ENCODE results near the gene HDAC4. TPM values are rescaled to one million over a fixed set of nuclear protein-coding genes. Genes with fewer than 3 reads are reported as not detected.

Gene HDAC4
- total and polyA plus RNA-seq, 2 of the 8 experiments (the other 6 are each of a cell fraction or from before 2014, with no cell fraction given): 15.4 to 31.5 TPM

DNA sequence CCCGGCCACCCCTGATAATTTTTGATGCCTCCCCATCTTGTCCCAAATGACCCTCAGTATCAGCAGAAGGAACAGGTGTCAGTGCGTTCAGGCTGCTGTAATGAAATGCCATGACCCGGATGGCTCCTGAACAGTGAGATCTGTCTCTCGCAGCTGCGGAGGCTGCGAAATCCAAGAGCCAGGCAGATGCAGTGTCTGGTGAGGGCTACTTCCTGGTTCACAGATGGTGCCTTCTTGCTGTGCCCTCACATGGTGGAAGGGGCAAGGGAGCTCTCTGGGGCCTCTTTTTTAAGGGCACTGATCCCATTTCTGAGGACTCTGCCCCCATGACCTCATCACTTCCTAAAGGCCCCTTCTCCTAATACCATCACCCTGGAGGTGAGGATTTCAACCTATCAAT, 400.7 kb downstream of the HDAC4 start:
- no peaks in the 10 kb centered on the region for H3K36me3 ChIP-seq (ENCODE audit: control insufficient read depth in 2 of 4, insufficient read depth in 4 of 4, low read length in 3 of 4)
- no peaks in the 10 kb centered on the region for H3K79me2 ChIP-seq (ENCODE audit: control insufficient read depth in 1 of 2, insufficient read depth in 2 of 2, low read length in 2 of 2)
- H3K18ac ChIP-seq (ENCODE audit: extremely low read depth, low read length): no peak overlapping the region
- no peak overlapping the region for H2BK15ac ChIP-seq (ENCODE audit: low read length)
- no peak overlapping the region for H3K56ac ChIP-seq (replicated peaks; ENCODE audit: insufficient read length, low read depth, low read length)
- H2BK20ac ChIP-seq (ENCODE audit: low read length): no peak overlapping the region
- DNase-seq (ENCODE audit: low read depth in 1 of 2, low spot score in 2 of 2) (no peak), FAIRE-seq (no peak)
- no peaks in the 10 kb centered on the region for H3K23me2 ChIP-seq (ENCODE audit: low read depth, low read length)
- no peak overlapping the region for H3K4me3 ChIP-seq (ENCODE audit: extremely low read depth in 1 of 4, insufficient read depth in 2 of 4, low read depth in 3 of 4, low read length in 4 of 4)
- no peak overlapping the region for H4K5ac ChIP-seq (ENCODE audit: insufficient read length, low read depth, low read length)
- H3K23ac ChIP-seq (ENCODE audit: insufficient read length): no peak overlapping the region
- no peak overlapping the region for H3K27ac ChIP-seq (ENCODE audit: low read depth, low read length)
- no peak overlapping the region for H2BK5ac ChIP-seq (ENCODE audit: low read depth, low read length)
- H3K27me3 ChIP-seq (replicated peaks in 1 of 4; ENCODE audit: control insufficient read depth in 3 of 4, extremely low read depth in 1 of 4, insufficient read depth in 3 of 4, low read length in 3 of 4): no peaks in the 10 kb centered on the region; a peak in 1 of 7 replicates
- H3K9ac ChIP-seq (replicated peaks in 1 of 4; ENCODE audit: extremely low read depth in 1 of 4, low read depth in 3 of 4, low read length in 3 of 4): no peak overlapping the region
- 96% methylated on average over 6 of the region's 6 CpGs; no CpG with 5 or more reads in 1 of the 2 experiments for WGBS, 2 experiments (ENCODE audit: extremely low coverage in 1 of 2, insufficient coverage in 1 of 2, insufficient read length in 1 of 2, insufficient replicate concordance in 2 of 2, low coverage in 1 of 2, low lambda C conversion rate in 2 of 2, missing lambda C conversion rate in 1 of 2)
- H3K14ac ChIP-seq (ENCODE audit: insufficient read length): no peak overlapping the region
- CTCF ChIA-PET (ENCODE audit: partially characterized antibody): no interaction called here
- no peak overlapping the region for H2AFZ ChIP-seq (ENCODE audit: low read length)
- no peaks in the 10 kb centered on the region for H3K79me1 ChIP-seq (ENCODE audit: low read depth, low read length)
- POLR2A ChIA-PET (ENCODE audit: partially characterized antibody): no interaction called here
- no peaks in the 10 kb centered on the region for H4K20me1 ChIP-seq (replicated peaks in 1 of 2; ENCODE audit: control insufficient read depth in 1 of 2, insufficient read depth in 2 of 2, low read length in 2 of 2)
- no peak overlapping the region for H4K91ac ChIP-seq (replicated peaks; ENCODE audit: insufficient read length, low read length)
- H3K4me2 ChIP-seq (ENCODE audit: insufficient read depth in 1 of 2, low read depth in 2 of 2, low read length in 2 of 2): no peak overlapping the region
- H3K4me1 ChIP-seq (replicated peaks in 1 of 4; ENCODE audit: control insufficient read depth in 3 of 4, insufficient read depth in 4 of 4, low read length in 3 of 4): no peaks in the 10 kb centered on the region
- no peak overlapping the region for H3K4ac ChIP-seq (replicated peaks; ENCODE audit: insufficient read length, low read depth, low read length)
- no peak overlapping the region for H2AK5ac ChIP-seq (ENCODE audit: low read depth, low read length)
- no peak overlapping the region for H4K8ac ChIP-seq (ENCODE audit: extremely low read depth, insufficient read depth, low read length)
- peaks cover 0 to 2% of the 10 kb centered on the region in 2 experiments; a peak in 1 of 4 replicates for H3K9me3 ChIP-seq (ENCODE audit: insufficient read depth in 2 of 2, low read depth in 1 of 2, low read length in 1 of 2)
- no peak overlapping the region for H2BK12ac ChIP-seq (ENCODE audit: low read depth, low read length)
- H2BK120ac ChIP-seq (replicated peaks; ENCODE audit: low read depth, low read length): no peak overlapping the region
- TF ChIP-seq SP4 (IDR thresholded peaks at IDR 0.05; ENCODE audit: low read length) (no peak), BACH1 (IDR thresholded peaks at IDR 0.05; ENCODE audit: low read length) (no peak), YY1 (IDR thresholded peaks at IDR 0.05; ENCODE audit: low read depth, low read length) (no peak), NRF1 (IDR thresholded peaks at IDR 0.05; ENCODE audit: low read depth, low read length) (no peak), GABPA (IDR thresholded peaks at IDR 0.05; ENCODE audit: borderline replicate concordance, insufficient read depth, low read length) (no peak), POLR2AphosphoS5 (IDR thresholded peaks at IDR 0.05; ENCODE audit: low read depth, low read length) (no peak), JUN (IDR thresholded peaks at IDR 0.05; ENCODE audit: low read depth, low read length) (no peak), HDAC2 (IDR thresholded peaks at IDR 0.05; ENCODE audit: borderline replicate concordance in 1 of 2, low read depth in 2 of 2, low read length in 2 of 2) (no peak), BCL11A (IDR thresholded peaks at IDR 0.05; ENCODE audit: low read depth in 2 of 2, low read length in 2 of 2) (no peak), NANOG (IDR thresholded peaks at IDR 0.05; ENCODE audit: insufficient read depth, low read depth, low read length, poor library complexity, severe bottlenecking) (no peak), JUND (IDR thresholded peaks at IDR 0.05; ENCODE audit: low read length) (no peak), CBX5 (IDR thresholded peaks at IDR 0.05; ENCODE audit: low read depth, low read length) (no peak), CBX8 (IDR thresholded peaks at IDR 0.05; ENCODE audit: borderline replicate concordance, low read depth, low read length) (no peak), HDAC6 (IDR thresholded peaks at IDR 0.05; ENCODE audit: low read depth, low read length) (no peak)
- TF ChIP-seq, protein P1, sequence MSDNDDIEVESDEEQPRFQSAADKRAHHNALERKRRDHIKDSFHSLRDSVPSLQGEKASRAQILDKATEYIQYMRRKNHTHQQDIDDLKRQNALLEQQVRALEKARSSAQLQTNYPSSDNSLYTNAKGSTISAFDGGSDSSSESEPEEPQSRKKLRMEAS (IDR thresholded peaks at IDR 0.05): no peak

All from H1 (cell line).